ENCODE results near the gene IL17RC. TPM values are rescaled to one million over a fixed set of nuclear protein-coding genes. Genes with fewer than 3 reads are reported as not detected.

IL17RC gene
- total RNA-seq, 2 donors from 2014 or later = 40.7 to 60.3 TPM

GRCh38 chr3:9980251-9980650, 63.4 kb downstream of the IL17RC start:
- Histone ChIP-seq H3K9me3 (no peaks in the 10 kb centered on the region), H3K27ac (no peak overlapping the region), H3K4me3 (no peak overlapping the region), H3K4me1 (peaks cover 21% of the 10 kb centered on the region), H3K36me3 (replicated peaks in 1 of 2; ENCODE audit: insufficient read depth in 1 of 2, low read depth in 2 of 2) (no peaks in the 10 kb centered on the region), H3K27me3 (no peaks in the 10 kb centered on the region)
- WGBS, 2 donors = 95 to 100% methylated on average over 2 of the region's 2 CpGs
- TF ChIP-seq POLR2A (IDR thresholded peaks at IDR 0.05) (no peak), CTCF (IDR thresholded peaks at IDR 0.05) (no peak)
- DNase-seq (no peak), ATAC-seq (no peak)
- intact Hi-C loops (cut with DNase I) = no loop called here

Small RNAs within 50 kb of the gene (small RNA-seq; reads per million reads assigned to genes)
- not detected for gene RNU6-882P

Other genes with a start within 250 kb of the IL17RC start
- gene CPNE9, start 213.3 kb upstream of the IL17RC start, total RNA-seq = not detected
- gene BRPF1, start 185.4 kb upstream of the IL17RC start, total RNA-seq = 10 to 100 TPM in 1 of 2 donors, 1 to 10 TPM in 1; 9.6 to 10.9 TPM
- gene OGG1, start 167.1 kb upstream of the IL17RC start, total RNA-seq = 10 to 100 TPM; 18.1 to 28.3 TPM
- 10 to 100 TPM; 10.9 to 34.9 TPM for gene CAMK1, start 147.2 kb upstream of the IL17RC start, total RNA-seq
- 10 to 100 TPM; 37.4 to 37.6 TPM for gene TADA3, start 124.6 kb upstream of the IL17RC start, total RNA-seq
- 10 to 100 TPM; 33.6 to 57.1 TPM for gene ARPC4, start 124.0 kb upstream of the IL17RC start, total RNA-seq
- gene TTLL3, start 106.8 kb upstream of the IL17RC start, total RNA-seq = 10 to 100 TPM; 24.1 to 88.0 TPM
- 10 to 100 TPM; 31.6 to 51.4 TPM for gene RPUSD3, start 73.1 kb upstream of the IL17RC start, total RNA-seq
- gene CIDEC, start 36.8 kb upstream of the IL17RC start, total RNA-seq = 100 to 1,000 TPM in 1 of 2 donors, 1 to 10 TPM in 1; 6.5 to 134 TPM
- gene JAGN1, start 26.5 kb upstream of the IL17RC start, total RNA-seq = 10 to 100 TPM in 1 of 2 donors, 1 to 10 TPM in 1; 5.6 to 19.7 TPM
- gene IL17RE, start 14.2 kb upstream of the IL17RC start, total RNA-seq = 10 to 100 TPM; 10.9 to 18.2 TPM
- 10 to 100 TPM; 19.8 to 23.6 TPM for gene CRELD1, start 16.7 kb downstream of the IL17RC start, total RNA-seq
- gene PRRT3, start 35.3 kb downstream of the IL17RC start, total RNA-seq = 1 to 10 TPM; 3.9 to 4.3 TPM
- gene EMC3, start 69.7 kb downstream of the IL17RC start, total RNA-seq = 10 to 100 TPM in 1 of 2 donors, 1 to 10 TPM in 1; 9.6 to 26.5 TPM
- 1 to 10 TPM; 1.0 to 2.3 TPM for gene FANCD2, start 109.3 kb downstream of the IL17RC start, total RNA-seq
- gene FANCD2OS, start 191.2 kb downstream of the IL17RC start, total RNA-seq = not detected
- 10 to 100 TPM; 13.8 to 32.7 TPM for gene BRK1, start 198.6 kb downstream of the IL17RC start, total RNA-seq
- 10 to 100 TPM; 23.6 to 41.9 TPM for gene VHL, start 224.7 kb downstream of the IL17RC start, total RNA-seq
- 1 to 10 TPM in 1 of 2 donors, under 1 TPM in 1; 0.99 to 3.9 TPM for gene IRAK2, start 247.8 kb downstream of the IL17RC start, total RNA-seq

Data from body of pancreas (tissue), 4 donors.